Endodermal cell (in vitro differentiated cells): ENCODE measurements around the gene PRKCB. TPM values are rescaled to one million over a fixed set of nuclear protein-coding genes. Genes with fewer than 3 reads are reported as not detected.

ENCODE experiments used
- DNase-seq: peaks from one replicate; pipeline ENCODE4 v3.0.0-alpha.2; 2017
- H3K27ac ChIP-seq: 2 replicates; pipeline ENCODE4 v1.5.1; 2013; ENCODE audit warnings: mild to moderate bottlenecking, low read depth, low read length, moderate library complexity
- H3K27me3 ChIP-seq: 2 replicates; pipeline ENCODE4 v1.6.1; 2013; ENCODE audit warnings: mild to moderate bottlenecking, low read length, moderate library complexity; ENCODE audit not compliant: insufficient read depth, control insufficient read depth, poor library complexity, severe bottlenecking
- H3K36me3 ChIP-seq: 2 replicates; pipeline ENCODE4 v1.7.0; 2013; ENCODE audit warnings: mild to moderate bottlenecking, low read length, moderate library complexity; ENCODE audit not compliant: control insufficient read depth, insufficient read depth
- H3K4me1 ChIP-seq: one replicate; pipeline ENCODE4 v1.7.0; 2013; ENCODE audit warnings: low read length; ENCODE audit not compliant: control insufficient read depth, insufficient read depth
- H3K4me3 ChIP-seq: 2 replicates; pipeline ENCODE4 v1.5.1; 2013; ENCODE audit warnings: mild to moderate bottlenecking, low read length, moderate library complexity
- H3K9ac ChIP-seq: 2 replicates; pipeline ENCODE4 v1.6.1; 2013; ENCODE audit warnings: mild to moderate bottlenecking, low read length, moderate library complexity; ENCODE audit not compliant: poor library complexity, severe bottlenecking; ENCODE audit errors: extremely low read depth
- H3K9me3 ChIP-seq: 2 replicates; pipeline ENCODE4 v1.6.1; 2013; ENCODE audit warnings: mild to moderate bottlenecking, low read length, moderate library complexity; ENCODE audit not compliant: control insufficient read depth
- H3K27ac Mint-ChIP-seq: 2 replicates; pipeline ENCODE4 v1.8.0; 2020; ENCODE audit warnings: mixed read lengths
- H3K27me3 Mint-ChIP-seq: 2 replicates; pipeline ENCODE4 v1.8.0; 2021; ENCODE audit warnings: mild to moderate bottlenecking, mixed read lengths; ENCODE audit not compliant: insufficient read depth
- H3K36me3 Mint-ChIP-seq: 2 replicates; pipeline ENCODE4 v1.8.0; 2020; ENCODE audit warnings: low read depth, mixed read lengths
- H3K4me1 Mint-ChIP-seq: 2 replicates; pipeline ENCODE4 v1.8.0; 2020; ENCODE audit warnings: mixed read lengths
- H3K4me3 Mint-ChIP-seq: 2 replicates; pipeline ENCODE4 v1.8.0; 2020; ENCODE audit warnings: mild to moderate bottlenecking, moderate library complexity, mixed read lengths
- H3K9me3 Mint-ChIP-seq: 2 replicates; pipeline ENCODE4 v1.8.0; 2020; ENCODE audit warnings: mild to moderate bottlenecking, mixed read lengths
- CTCF ChIP-seq: fragments of 200-600 bp; sonication (generic); conservative IDR thresholded peaks from 2 replicates; pipeline ENCODE4 v1.5.0; 2021; ENCODE audit warnings: antibody characterized with exemption, mild to moderate bottlenecking
- WGBS, 2 experiments: methylation state at CpG; one replicate each; pipeline versions ENCODE4 v1.1.5 to v1.1.7; 2013; ENCODE audit warnings: missing lambda C conversion rate in 2 of 2, mixed read lengths in 1 of 2; ENCODE audit not compliant: insufficient coverage in 1 of 2, insufficient read length in 1 of 2; 5-methylcytosine and 5-hydroxymethylcytosine counted together
- total RNA-seq, 2 donors: library from RNA; stranded (reverse); fragmentation: NEBNext Ultra II Directional in 1 of 2; extraction: Animal tissue kit (Norgen Biotek cat#: 25700) in 1 of 2; gene quantifications; 2 replicates in 1 of 2; 3 replicates in 1 of 2; pipeline ENCODE4 v1.2.1, GENCODE V29; 2021

The PRKCB gene
- total RNA-seq, 2 donors from 2014 or later, result 0.38 to 1.1 TPM

GRCh38 chr16:24002619-24003018, 166.8 kb downstream of the PRKCB start:
- Histone ChIP-seq H3K36me3 (no peaks in the 10 kb centered on the region), H3K27me3 (peaks cover 15% of the 10 kb centered on the region), H3K4me3 (no peak overlapping the region), H3K9ac (no peak overlapping the region), H3K9me3 (no peaks in the 10 kb centered on the region), H3K27ac (no peak overlapping the region), H3K4me1 (no peaks in the 10 kb centered on the region)
- peaks cover 34% of the 10 kb centered on the region for H3K27me3 Mint-ChIP-seq
- H3K27ac Mint-ChIP-seq, result no peak overlapping the region
- H3K4me3 Mint-ChIP-seq, result no peak overlapping the region
- no peaks in the 10 kb centered on the region for H3K9me3 Mint-ChIP-seq
- H3K4me1 Mint-ChIP-seq, result no peaks in the 10 kb centered on the region
- no peak for DNase-seq
- TF ChIP-seq CTCF, result no peak
- WGBS, 2 experiments, result 32 to 80% methylated on average over 2 to 4 of the region's 4 CpGs
- no peaks in the 10 kb centered on the region for H3K36me3 Mint-ChIP-seq

GRCh38 chr16:24005577-24005976, 169.8 kb downstream of the PRKCB start:
- Histone ChIP-seq H3K27me3 (no peaks in the 10 kb centered on the region), H3K9ac (no peak overlapping the region), H3K27ac (no peak overlapping the region), H3K9me3 (no peaks in the 10 kb centered on the region), H3K4me3 (no peak overlapping the region), H3K36me3 (no peaks in the 10 kb centered on the region), H3K4me1 (no peaks in the 10 kb centered on the region)
- Mint-ChIP-seq H3K36me3 (no peaks in the 10 kb centered on the region), H3K4me3 (no peak overlapping the region), H3K27ac (no peak overlapping the region), H3K4me1 (no peaks in the 10 kb centered on the region), H3K27me3 (peaks cover 26% of the 10 kb centered on the region), H3K9me3 (no peaks in the 10 kb centered on the region)
- DNase-seq, result no peak
- no peak for TF ChIP-seq CTCF
- WGBS, 2 experiments, result 80 to 88% methylated on average over 5 to 6 of the region's 6 CpGs

GRCh38 chr16:24007391-24007790, 171.6 kb downstream of the PRKCB start:
- Mint-ChIP-seq H3K4me3 (no peak overlapping the region), H3K4me1 (no peaks in the 10 kb centered on the region)
- 80 to 86% methylated on average over 7 of the region's 7 CpGs for WGBS, 2 experiments

More at GRCh38 chr16:24007391-24007790, 171.6 kb downstream of the PRKCB start:
- TF ChIP-seq CTCF, result no peak
- H3K27ac ChIP-seq, result no peak overlapping the region
- no peaks in the 10 kb centered on the region for H3K36me3 ChIP-seq
- no peaks in the 10 kb centered on the region for H3K4me1 ChIP-seq
- Mint-ChIP-seq H3K27ac (no peak overlapping the region), H3K27me3 (peaks cover 27% of the 10 kb centered on the region), H3K36me3 (no peaks in the 10 kb centered on the region), H3K9me3 (no peaks in the 10 kb centered on the region)
- H3K4me3 ChIP-seq, result no peak overlapping the region
- H3K9me3 ChIP-seq, result no peaks in the 10 kb centered on the region
- no peak for DNase-seq
- H3K9ac ChIP-seq, result no peak overlapping the region
- H3K27me3 ChIP-seq, result no peaks in the 10 kb centered on the region
